Neural cell (in vitro differentiated cells): ENCODE data around the gene DMC1. TPM values are rescaled to one million over a fixed set of nuclear protein-coding genes. Genes with fewer than 3 reads are reported as not detected.

Experiments used
- H2AFZ ChIP-seq: fragments of 200-600, 300-800 bp; sonication (generic), shearing (Covaris generic); 2 replicates; pipeline ENCODE4 v1.6.0; 2014; ENCODE audit warnings: low read depth, mild to moderate bottlenecking, antibody characterized with exemption, low read length, moderate library complexity
- H3F3A ChIP-seq: fragments of 200-600 bp; shearing (Covaris generic); 2 replicates; pipeline ENCODE4 v1.6.1; 2016; ENCODE audit warnings: mild to moderate bottlenecking, moderate library complexity, mixed read lengths, antibody characterized with exemption, low read length; ENCODE audit not compliant: insufficient read depth, poor library complexity, severe bottlenecking
- H3K27ac ChIP-seq: fragments of 200-600, 300-800 bp; sonication (generic), shearing (Covaris generic); 2 replicates; pipeline ENCODE4 v1.5.1; 2014; ENCODE audit warnings: mild to moderate bottlenecking, low read length, moderate library complexity
- H3K27me3 ChIP-seq: fragments of 300-800, 200-600 bp; sonication (generic), shearing (Covaris generic); 2 replicates; pipeline ENCODE4 v1.6.0; 2014; ENCODE audit warnings: mild to moderate bottlenecking, low read depth, low read length, moderate library complexity; ENCODE audit not compliant: insufficient read depth
- H3K36me3 ChIP-seq: fragments of 300-800, 200-600 bp; sonication (generic), shearing (Covaris generic); 2 replicates; pipeline ENCODE4 v1.5.1; 2014; ENCODE audit warnings: mild to moderate bottlenecking, antibody characterized with exemption, low read length, moderate library complexity; ENCODE audit not compliant: insufficient read depth
- H3K4me2 ChIP-seq: fragments of 300-800, 200-600 bp; sonication (generic), shearing (Covaris generic); 2 replicates; pipeline ENCODE4 v1.6.0; 2014; ENCODE audit warnings: mild to moderate bottlenecking, low read length
- H3K4me3 ChIP-seq: fragments of 300-800, 200-600 bp; sonication (generic), shearing (Covaris generic); 2 replicates; pipeline ENCODE4 v1.5.1; 2014; ENCODE audit warnings: mild to moderate bottlenecking, low read length, moderate library complexity
- H3K79me2 ChIP-seq: fragments of 200-600 bp; shearing (Covaris generic); replicated peaks from 2 replicates; pipeline ENCODE4 v1.6.0; 2014; ENCODE audit warnings: mild to moderate bottlenecking, low read length, moderate library complexity; ENCODE audit not compliant: insufficient read depth
- H3K9ac ChIP-seq: fragments of 300-800, 200-600 bp; sonication (generic), shearing (Covaris generic); 2 replicates; pipeline ENCODE4 v1.6.1; 2016; ENCODE audit warnings: mild to moderate bottlenecking, low read length, mixed read lengths
- H3K9me2 ChIP-seq: fragments of 200-600 bp; shearing (Covaris generic); 2 replicates; pipeline ENCODE4 v1.6.1; 2016; ENCODE audit warnings: mild to moderate bottlenecking, low read length, mixed read lengths; ENCODE audit not compliant: insufficient read depth
- H3K9me3 ChIP-seq: fragments of 200-600, 300-800 bp; sonication (generic), shearing (Covaris generic); 2 replicates; pipeline ENCODE4 v1.6.1; 2016; ENCODE audit warnings: mild to moderate bottlenecking, mixed run types, low read length, moderate library complexity, mixed read lengths
- H4K20me1 ChIP-seq: fragments of 200-600 bp; shearing (Covaris generic); 2 replicates; pipeline ENCODE4 v1.6.1; 2016; ENCODE audit warnings: mild to moderate bottlenecking, mixed run types; ENCODE audit not compliant: insufficient read depth
- CTCF ChIP-seq: fragments of 450-650 bp; IDR thresholded peaks from 2 replicates; pipeline ENCODE4 v1.5.1; 2014; ENCODE audit warnings: antibody characterized with exemption, mild to moderate bottlenecking, moderate library complexity; ENCODE audit not compliant: poor library complexity, severe bottlenecking
- EP300 ChIP-seq: fragments of 450-650 bp; conservative IDR thresholded peaks from 2 replicates; pipeline ENCODE4 v1.6.1; 2014; ENCODE audit warnings: antibody characterized with exemption, mild to moderate bottlenecking, moderate library complexity; ENCODE audit not compliant: poor library complexity, severe bottlenecking
- EZH2 ChIP-seq: fragments of 200-600, 300-800 bp; shearing (Covaris generic), sonication (generic); IDR thresholded peaks from 2 replicates; pipeline ENCODE4 v1.6.1; 2014; ENCODE audit warnings: antibody characterized with exemption, low read length, borderline replicate concordance, mild to moderate bottlenecking; ENCODE audit not compliant: insufficient read depth, poor library complexity, severe bottlenecking
- MXI1 ChIP-seq: fragments of 450-650 bp; conservative IDR thresholded peaks from 2 replicates; pipeline ENCODE4 v1.6.1; 2014; ENCODE audit warnings: antibody characterized with exemption, mild to moderate bottlenecking; ENCODE audit not compliant: poor library complexity, severe bottlenecking
- POLR2AphosphoS5 ChIP-seq: IDR thresholded peaks from 2 replicates; pipeline ENCODE4 v1.6.1; 2012
- RAD21 ChIP-seq: fragments of 450-650 bp; conservative IDR thresholded peaks from 2 replicates; pipeline ENCODE4 v1.6.1; 2014; ENCODE audit warnings: antibody characterized with exemption, mild to moderate bottlenecking, moderate library complexity
- REST ChIP-seq: IDR thresholded peaks from 2 replicates; pipeline ENCODE4 v1.6.1; 2012; ENCODE audit warnings: borderline replicate concordance
- SMC3 ChIP-seq: fragments of 450-650 bp; conservative IDR thresholded peaks from 2 replicates; pipeline ENCODE4 v1.6.1; 2014; ENCODE audit warnings: antibody characterized with exemption, mild to moderate bottlenecking, moderate library complexity; ENCODE audit not compliant: poor library complexity
- TAF1 ChIP-seq: IDR thresholded peaks from 2 replicates; pipeline ENCODE4 v1.6.1; 2012; ENCODE audit warnings: low read depth
- polyA plus RNA-seq: library from polyadenylated mRNA; depleted of rRNA; stranded (reverse); fragments of >200 nt; gene quantifications from 2 replicates; pipeline ENCODE4 v1.2.3, GENCODE V29; 2014

The DMC1 gene
- polyA plus RNA-seq, 1 donor from 2014 or later, result not detected

- Histone ChIP-seq H3K27ac (no peak overlapping the region), H3K27me3 (no peaks in the 10 kb centered on the region), H3K79me2 (peaks cover 2% of the 10 kb centered on the region), H4K20me1 (no peaks in the 10 kb centered on the region), H2AFZ (no peak overlapping the region), H3K9me3 (no peaks in the 10 kb centered on the region), H3K9ac (no peak overlapping the region), H3K4me2 (no peak overlapping the region), H3F3A (peaks cover 7% of the 10 kb centered on the region), H3K4me3 (no peak overlapping the region), H3K9me2 (no peaks in the 10 kb centered on the region), H3K36me3 (no peaks in the 10 kb centered on the region)
- TF ChIP-seq EZH2 (no peak), EP300 (no peak)
Observed at GRCh38 chr22:38510416-38510970, 59.5 kb downstream of the DMC1 start.

GRCh38 chr22:38506118-38506962 lies 63.6 kb downstream of the DMC1 start, which contains the start of gene DDX17:
Gene DDX17, minus strand, starts transcription at chr22:38506311.
- peaks cover 32% of the 10 kb centered on the region for H4K20me1 ChIP-seq
- peak within 1 kb of the TSS; percentile 91 for H3K4me3 ChIP-seq
- no peaks in the 10 kb centered on the region for H3K9me2 ChIP-seq
- peak within 1 kb of the TSS; percentile 98 for H3K4me2 ChIP-seq
- peaks cover 7% of the 10 kb centered on the region for H3F3A ChIP-seq
- TF ChIP-seq CTCF (peak; percentile 48), POLR2AphosphoS5 (peak; percentile 96), EP300 (peak; percentile 32), RAD21 (no peak), SMC3 (peak; percentile 39), MXI1 (no peak), REST (peak; percentile 93), TAF1 (peak; percentile 89), EZH2 (no peak)
- H3K9me3 ChIP-seq, result no peaks in the 10 kb centered on the region
- H2AFZ ChIP-seq, result peak within 1 kb of the TSS; percentile 83
- peak within 1 kb of the TSS; percentile 99 for H3K27ac ChIP-seq
- H3K9ac ChIP-seq, result peak within 1 kb of the TSS; percentile 100
- H3K79me2 ChIP-seq, result peaks cover 43% of the 10 kb centered on the region
- H3K27me3 ChIP-seq, result no peaks in the 10 kb centered on the region
- no peaks in the 10 kb centered on the region for H3K36me3 ChIP-seq
